ENCODE data around the gene SLC12A9.

SLC12A9 gene

GRCh38 chr7:100882201-100882600, 29.7 kb downstream of the SLC12A9 start:
- no peak for TF ChIP-seq CTCF (IDR thresholded peaks at IDR 0.05; ENCODE audit: insufficient read depth, low read length, missing control alignments)
- ChIA-PET POLR2A (no interaction called here), CTCF (interaction anchor here (1.0 kb wide), 1 partner anchor 13 kb away, joined by 3 read pairs; the partner anchor contains the start of gene ACHE)
- no peak overlapping the region for H3K4me3 ChIP-seq (ENCODE audit: low read depth, low read length)
- DNase-seq (ENCODE audit: low read depth, low spot score): no peak

GRCh38 chr7:100882785-100883526, 30.4 kb downstream of the SLC12A9 start:
- no peak for TF ChIP-seq CTCF (IDR thresholded peaks at IDR 0.05; ENCODE audit: insufficient read depth, low read length, missing control alignments)
- DNase-seq (ENCODE audit: low read depth, low spot score): no peak
- H3K4me3 ChIP-seq (ENCODE audit: low read depth, low read length): no peak overlapping the region
- ChIA-PET POLR2A (no interaction called here), CTCF (interaction anchor here (1.0 kb wide), 1 partner anchor 12 kb away, joined by 3 read pairs; the partner anchor contains the start of gene ACHE)

- H3K4me3 ChIP-seq (ENCODE audit: low read depth, low read length): no peak overlapping the region
- ChIA-PET POLR2A (interaction anchor here (4.3 kb wide), 1 partner anchor 10 kb away, joined by 40 read pairs; the partner anchor contains the start of gene SRRT), CTCF (no interaction called here)
- TF ChIP-seq CTCF (IDR thresholded peaks at IDR 0.05; ENCODE audit: insufficient read depth, low read length, missing control alignments): no peak
- no peak for DNase-seq (ENCODE audit: low read depth, low spot score)
Measured at GRCh38 chr7:100884736-100885439, 32.4 kb downstream of the SLC12A9 start.

- POLR2A ChIA-PET: interaction anchor here (1.2 to 4.3 kb wide), 3 partner anchors 8 to 300 kb away, joined by 3 to 40 read pairs (median 5); partner anchors contain the start of genes FBXO24, LRCH4 and SRRT
- no peak overlapping the region for H3K4me3 ChIP-seq (ENCODE audit: low read depth, low read length)
- no peak for TF ChIP-seq CTCF (IDR thresholded peaks at IDR 0.05; ENCODE audit: insufficient read depth, low read length, missing control alignments)
- DNase-seq (ENCODE audit: low read depth, low spot score): no peak
- CTCF ChIA-PET: interaction anchor here (0.8 kb wide), 1 partner anchor 192 kb away, joined by 3 read pairs; no protein-coding TSS in a partner anchor
Measured at GRCh38 chr7:100885440-100886141, 33.1 kb downstream of the SLC12A9 start.

GRCh38 chr7:100886142-100886935, 33.8 kb downstream of the SLC12A9 start:
- POLR2A ChIA-PET: interaction anchor here (1.2 to 4.3 kb wide), 3 partner anchors 9 to 300 kb away, joined by 3 to 40 read pairs (median 5); partner anchors contain the start of genes FBXO24, LRCH4 and SRRT
- no peak for DNase-seq (ENCODE audit: low read depth, low spot score)
- TF ChIP-seq CTCF (IDR thresholded peaks at IDR 0.05; ENCODE audit: insufficient read depth, low read length, missing control alignments): no peak
- CTCF ChIA-PET: interaction anchor here (0.6 to 3.0 kb wide), 8 partner anchors 8 to 191 kb away, joined by 3 to 8 read pairs (median 4); partner anchors contain the start of genes EPO, POP7 and SRRT
- H3K4me3 ChIP-seq (ENCODE audit: low read depth, low read length): no peak overlapping the region
